Small intestine (tissue), 7 donors: Measurements from ENCODE around the gene SLIT3. TPM values are rescaled to one million over a fixed set of nuclear protein-coding genes. Genes with fewer than 3 reads are reported as not detected.

Experiments
- DNase-seq, 2 donors: peaks; one replicate each; pipeline versions ENCODE4 v3.0.0 to v3.0.0-alpha.2; 2013
- FAIRE-seq: peaks from 2 replicates; lab custom pipeline; 2012; peaks lifted over from hg19 to GRCh38; lab: Jason Lieb, UNC
- H3K27ac ChIP-seq, 3 donors: one replicate each; pipeline ENCODE4 v1.5.1; 2013; ENCODE audit warnings: low read length in 2 of 3, mild to moderate bottlenecking in 2 of 3, control low read depth in 1 of 3, inconsistent platforms in 1 of 3, low read depth in 1 of 3, moderate library complexity in 1 of 3
- H3K27me3 ChIP-seq, 3 donors: one replicate each; pipeline ENCODE4 v1.6.1; 2013; ENCODE audit warnings: low read length in 3 of 3, inconsistent platforms in 1 of 3; ENCODE audit not compliant: control insufficient read depth in 3 of 3, insufficient read depth in 3 of 3
- H3K36me3 ChIP-seq, 3 donors: one replicate each; pipeline ENCODE4 v1.6.1; 2013; ENCODE audit warnings: low read length in 3 of 3, inconsistent platforms in 1 of 3, low read depth in 1 of 3, mild to moderate bottlenecking in 1 of 3, moderate library complexity in 1 of 3; ENCODE audit not compliant: control insufficient read depth in 3 of 3, insufficient read depth in 2 of 3
- H3K4me1 ChIP-seq, 3 donors: one replicate each; pipeline ENCODE4 v1.6.1; 2013; ENCODE audit warnings: low read length in 2 of 3, inconsistent platforms in 1 of 3, low read depth in 1 of 3, mild to moderate bottlenecking in 1 of 3, moderate library complexity in 1 of 3; ENCODE audit not compliant: control insufficient read depth in 3 of 3, insufficient read depth in 2 of 3
- H3K4me3 ChIP-seq, 3 donors: one replicate each; pipeline ENCODE4 v1.5.1; 2013; ENCODE audit warnings: low read length in 3 of 3, control low read depth in 1 of 3, inconsistent platforms in 1 of 3, low read depth in 1 of 3, mild to moderate bottlenecking in 1 of 3, moderate library complexity in 1 of 3
- H3K9me3 ChIP-seq, 2 donors: one replicate each; pipeline ENCODE4 v1.6.1; 2013; ENCODE audit warnings: low read depth in 1 of 2, low read length in 1 of 2; ENCODE audit not compliant: control insufficient read depth in 2 of 2, insufficient read depth in 1 of 2
- WGBS, 3 donors: extraction: QIAGEN DNeasy Blood & Tissue Kit; methylation state at CpG; one replicate each; pipeline ENCODE4 v1.1.7; 2013; 5-methylcytosine and 5-hydroxymethylcytosine counted together
- polyA plus RNA-seq, 4 donors: library from polyadenylated mRNA; stranded (reverse) in 3 of 4; unstranded in 1 of 4; fragments of 200-250 nt in 3 of 4; fragments of 120-200 nt in 1 of 4; gene quantifications; one replicate each; pipeline versions ENCODE4 v1.2.1 to v1.2.3, GENCODE V29; 2013
- donor health status: healthy with polysubstance abuse.
- donor health status: control.
- donor health status: control.
- donor health status: Bipolar disorder and iron deficiency.
- donor health status: healthy.

The SLIT3 gene
- polyA plus RNA-seq, 4 donors = 0.27 to 5.5 (median 5.3) TPM; not detected in 1

DNA sequence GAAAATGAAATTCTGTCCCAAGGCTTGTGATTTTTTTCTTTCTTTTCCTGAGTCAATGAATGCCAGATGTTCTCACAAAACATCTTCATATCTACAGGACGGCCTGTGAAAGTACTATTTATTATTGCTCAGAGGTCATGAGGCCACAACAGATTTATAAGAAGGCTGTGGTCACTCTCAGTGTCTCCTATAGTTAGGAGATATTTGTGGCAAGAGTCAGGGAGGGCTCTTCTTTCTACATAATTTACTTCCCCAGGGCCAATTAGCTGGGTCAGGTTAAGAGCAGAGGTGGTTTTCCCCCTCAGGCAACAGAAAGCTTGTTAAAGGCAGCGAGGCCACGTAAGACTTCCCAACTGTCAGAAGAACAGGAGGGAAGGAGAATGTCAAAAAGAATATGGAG lies 248.7 kb downstream of the SLIT3 start:
- no peaks in the 10 kb centered on the region for H3K4me1 ChIP-seq
- no peak for FAIRE-seq
- WGBS, 3 donors = 65 to 76% (median 74%) methylated on average over 3 of the region's 3 CpGs
- no peaks in the 10 kb centered on the region for H3K36me3 ChIP-seq
- H3K9me3 ChIP-seq = no peaks in the 10 kb centered on the region
- no peaks in the 10 kb centered on the region for H3K27me3 ChIP-seq
- no peak overlapping the region for H3K27ac ChIP-seq
- no peak overlapping the region for H3K4me3 ChIP-seq
- DNase-seq = no peak

DNA sequence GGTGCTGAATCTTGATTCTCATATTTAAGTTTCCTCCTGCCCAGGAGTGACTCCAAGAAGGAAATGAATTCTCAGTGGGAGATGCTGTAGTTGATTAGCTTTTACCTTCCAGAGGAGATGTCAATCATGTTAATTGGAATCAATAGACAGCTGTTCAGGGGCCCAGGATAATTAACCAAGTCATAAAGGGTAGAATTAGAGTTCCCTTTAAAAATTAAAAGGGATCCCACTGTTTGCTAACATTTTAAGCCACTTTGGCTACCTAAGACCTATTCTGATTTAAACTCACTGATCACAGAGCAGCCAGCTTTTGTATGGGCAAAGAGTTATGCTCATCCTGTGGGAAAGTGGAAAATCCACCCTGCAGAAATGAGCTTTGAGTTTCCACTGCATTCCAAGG lies 249.6 kb downstream of the SLIT3 start:
- FAIRE-seq (no peak), DNase-seq (no peak)
- H3K27ac ChIP-seq = no peak overlapping the region
- no peaks in the 10 kb centered on the region for H3K9me3 ChIP-seq
- H3K4me1 ChIP-seq = no peaks in the 10 kb centered on the region
- no peak overlapping the region for H3K4me3 ChIP-seq
- no peaks in the 10 kb centered on the region for H3K27me3 ChIP-seq
- H3K36me3 ChIP-seq = no peaks in the 10 kb centered on the region

DNA sequence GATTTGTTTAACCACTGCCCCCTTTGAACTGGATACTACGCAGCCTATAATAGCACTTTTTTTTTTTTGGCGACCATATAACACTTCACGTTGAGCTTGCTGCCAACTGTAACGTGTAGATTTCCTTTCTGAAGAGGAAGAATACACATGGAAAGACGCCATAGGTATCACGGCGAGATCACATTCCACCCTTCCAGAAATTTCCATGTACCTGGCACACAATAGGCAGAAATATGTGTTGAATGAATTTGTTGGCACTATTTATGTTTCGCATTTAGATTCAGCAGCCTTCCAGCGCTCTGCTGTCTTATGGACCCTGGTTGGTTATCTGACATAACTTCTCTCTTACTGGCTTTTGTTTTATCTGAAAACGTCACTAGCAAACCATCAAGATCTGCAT lies 250.3 kb downstream of the SLIT3 start:
- WGBS, 3 donors = 67 to 80% (median 77%) methylated on average over 10 of the region's 10 CpGs
- no peak for FAIRE-seq
- no peak overlapping the region for H3K27ac ChIP-seq

DNA sequence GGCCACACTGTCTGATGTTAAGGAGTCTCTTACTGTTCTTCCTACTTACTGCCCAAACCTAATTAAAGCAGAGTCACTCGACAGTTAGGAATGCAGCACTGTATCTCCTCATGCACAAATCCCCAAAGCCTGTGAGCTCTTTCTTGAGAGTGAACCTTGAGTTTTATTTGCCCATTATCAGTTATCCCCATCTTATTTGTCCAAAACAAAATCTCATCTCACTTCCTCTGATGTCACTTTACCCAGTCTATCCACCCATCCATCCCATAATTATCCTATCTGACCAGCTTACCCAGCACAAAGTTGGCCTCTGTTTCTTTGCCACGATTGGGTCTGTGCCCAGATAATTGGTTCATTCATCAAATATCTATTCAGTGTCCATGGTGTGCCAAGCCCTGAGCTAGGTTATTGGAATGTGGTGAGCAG lies 250.8 kb downstream of the SLIT3 start:
- no peaks in the 10 kb centered on the region for H3K9me3 ChIP-seq
- no peaks in the 10 kb centered on the region for H3K27me3 ChIP-seq
- no peak for FAIRE-seq
- no peak overlapping the region for H3K27ac ChIP-seq
- H3K4me1 ChIP-seq = no peaks in the 10 kb centered on the region
- H3K4me3 ChIP-seq = no peak overlapping the region
- DNase-seq = no peak
- H3K36me3 ChIP-seq = no peaks in the 10 kb centered on the region
- WGBS, 3 donors = 43 to 59% (median 47%) methylated on average over 2 of the region's 2 CpGs

More for the DNA sequence above, 250.3 kb downstream of the SLIT3 start:
- no peaks in the 10 kb centered on the region for H3K27me3 ChIP-seq
- no peaks in the 10 kb centered on the region for H3K9me3 ChIP-seq
- H3K36me3 ChIP-seq = no peaks in the 10 kb centered on the region
- DNase-seq = no peak
- H3K4me3 ChIP-seq = no peak overlapping the region
- no peaks in the 10 kb centered on the region for H3K4me1 ChIP-seq

DNA sequence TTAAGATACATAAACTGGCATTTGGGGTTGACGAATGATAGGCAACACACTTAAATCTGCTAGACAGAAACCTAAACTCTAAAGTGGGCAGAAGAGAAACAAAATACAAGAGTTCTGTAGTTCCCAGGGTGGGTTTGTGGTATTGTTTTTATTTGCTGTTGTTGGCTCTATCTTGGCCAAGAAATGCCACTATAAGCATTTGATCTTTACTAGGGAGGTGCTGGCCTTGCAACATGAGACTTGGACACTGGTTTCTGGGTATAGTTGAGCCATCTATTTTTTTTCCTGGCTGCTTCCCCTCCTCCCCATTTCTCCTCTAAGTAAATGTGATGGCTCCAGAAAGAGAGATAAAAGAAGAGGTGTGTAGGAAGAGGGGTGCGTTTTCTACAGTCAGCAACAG lies 251.2 kb downstream of the SLIT3 start:
- H3K4me3 ChIP-seq = no peak overlapping the region
- H3K4me1 ChIP-seq = no peaks in the 10 kb centered on the region
- H3K27me3 ChIP-seq = no peaks in the 10 kb centered on the region
- no peaks in the 10 kb centered on the region for H3K9me3 ChIP-seq
- WGBS, 3 donors = 81 to 89% (median 82%) methylated on average over 2 of the region's 2 CpGs
- no peak for DNase-seq
- no peak for FAIRE-seq
- H3K27ac ChIP-seq = no peak overlapping the region
- H3K36me3 ChIP-seq = no peaks in the 10 kb centered on the region

DNA sequence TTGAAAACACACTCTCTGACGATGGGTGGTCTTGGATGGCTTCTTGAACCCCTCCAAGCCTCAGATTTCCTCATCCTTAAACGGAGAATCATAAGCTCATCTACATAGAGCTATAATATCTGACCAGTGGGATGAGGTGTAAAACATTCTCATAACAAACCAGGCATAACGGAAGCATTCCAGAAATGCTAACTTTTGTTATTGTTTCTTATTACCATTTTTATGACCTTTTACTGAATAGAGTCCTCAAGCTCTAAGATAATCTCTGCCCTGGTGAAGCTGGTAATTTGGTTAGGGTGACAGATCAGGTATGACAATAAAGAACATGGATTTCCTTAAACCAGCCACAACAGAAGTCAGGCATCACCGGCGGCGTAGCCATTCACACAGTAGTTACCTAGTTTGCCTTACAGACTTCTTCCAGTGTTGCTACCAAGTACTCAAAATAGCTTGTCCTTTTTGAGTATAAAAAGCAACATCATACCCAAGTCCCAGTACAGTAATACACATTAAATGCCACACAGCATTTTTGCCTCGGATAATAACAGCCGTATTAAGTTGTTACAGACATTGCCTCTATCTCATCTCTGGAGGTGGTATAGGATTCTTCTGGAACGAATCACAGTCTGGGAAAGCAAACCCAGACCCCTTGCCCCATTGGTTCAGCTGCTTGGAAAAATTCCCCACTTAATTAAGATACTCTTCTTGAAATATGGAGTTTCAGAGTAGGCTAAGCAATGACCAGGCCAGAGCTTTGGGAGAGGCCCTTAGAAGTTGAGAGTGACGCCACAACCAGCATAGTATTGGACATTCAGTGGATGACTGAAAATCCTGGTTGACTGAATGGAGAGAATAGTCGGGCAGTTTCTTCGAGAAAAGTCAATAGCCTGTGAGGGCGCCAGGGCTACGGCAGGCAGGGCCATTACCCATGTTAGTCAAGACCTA lies 252.5 kb downstream of the SLIT3 start:
- WGBS, 3 donors = 88 to 90% (median 89%) methylated on average over 14 of the region's 14 CpGs
- H3K4me1 ChIP-seq = no peaks in the 10 kb centered on the region

DNA sequence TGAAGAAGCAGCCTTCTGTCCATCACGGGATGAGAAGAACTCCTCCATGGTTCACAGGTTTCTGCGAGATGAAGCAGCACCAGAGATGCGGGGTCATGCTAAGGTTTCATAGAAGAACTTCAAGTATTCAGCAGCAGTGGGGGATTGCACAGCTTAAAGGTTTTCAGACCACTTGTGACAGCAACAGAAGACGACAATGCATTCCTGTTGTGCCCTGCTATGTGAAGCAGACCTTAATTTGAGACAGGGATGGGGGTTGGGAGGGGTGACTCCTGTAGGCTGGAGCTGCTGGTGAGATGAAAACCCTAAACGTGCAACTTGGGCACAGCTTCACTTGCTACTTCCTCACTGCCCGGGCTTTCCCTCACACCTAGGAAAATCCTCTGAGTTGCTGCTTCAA lies 256.0 kb downstream of the SLIT3 start:
- 67 to 78% (median 76%) methylated on average over 6 of the region's 6 CpGs for WGBS, 3 donors
- FAIRE-seq = no peak
- H3K4me1 ChIP-seq = no peaks in the 10 kb centered on the region

More for the DNA sequence above, 252.5 kb downstream of the SLIT3 start:
- H3K27me3 ChIP-seq = no peaks in the 10 kb centered on the region
- H3K4me3 ChIP-seq = no peak overlapping the region
- H3K36me3 ChIP-seq = no peaks in the 10 kb centered on the region
- FAIRE-seq (no peak), DNase-seq (no peak)
- H3K27ac ChIP-seq = no peak overlapping the region
- no peaks in the 10 kb centered on the region for H3K9me3 ChIP-seq

DNA sequence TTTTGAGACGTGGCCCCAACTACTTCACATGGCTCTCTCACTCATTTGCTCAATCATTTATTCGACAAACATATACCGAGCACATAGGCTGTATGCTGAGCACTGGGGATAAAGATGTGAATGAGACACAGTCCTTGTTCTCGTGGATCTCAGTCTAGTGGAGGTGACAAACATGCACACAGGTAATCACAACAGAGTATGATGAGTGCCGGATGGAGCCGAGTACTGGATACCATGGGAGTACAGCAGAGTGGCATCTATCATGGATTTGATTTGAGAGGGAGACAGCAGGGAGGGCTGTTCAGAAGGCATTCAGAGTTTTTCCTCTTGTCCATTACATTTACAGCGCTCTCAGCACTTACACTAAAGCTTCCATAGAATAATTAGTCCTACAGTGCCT lies 259.8 kb downstream of the SLIT3 start:
- Histone ChIP-seq H3K9me3 (no peaks in the 10 kb centered on the region), H3K4me3 (no peak overlapping the region), H3K27ac (no peak overlapping the region), H3K4me1 (no peaks in the 10 kb centered on the region), H3K27me3 (peaks cover 0 to under 1% (median 0%) of the 10 kb centered on the region in 3 donors), H3K36me3 (no peaks in the 10 kb centered on the region)
- DNase-seq (no peak), FAIRE-seq (no peak)
- WGBS, 3 donors = 85 to 90% (median 89%) methylated on average over 7 of the region's 7 CpGs

More for the DNA sequence above, 256.0 kb downstream of the SLIT3 start:
- no peak overlapping the region for H3K27ac ChIP-seq
- H3K4me3 ChIP-seq = no peak overlapping the region
- no peaks in the 10 kb centered on the region for H3K9me3 ChIP-seq
- H3K27me3 ChIP-seq = no peaks in the 10 kb centered on the region
- no peaks in the 10 kb centered on the region for H3K36me3 ChIP-seq
- no peak for DNase-seq
